HEK293 (cell line): ENCODE results near the gene CNTRL.

Experiments
- CTCF ChIA-PET: fragments of 350-600 bp; formaldehyde crosslinking; extraction: SDS; loops from one replicate; lab custom pipeline; 2021; ENCODE audit warnings: antibody characterized with exemption; lab: Yijun Ruan, JAX
- POLR2A ChIA-PET: fragments of 300-600 bp; formaldehyde crosslinking; extraction: SDS; loops from one replicate; lab custom pipeline; 2020; ENCODE audit warnings: antibody characterized with exemption, inconsistent platforms; lab: Yijun Ruan, JAX
- H3K27ac ChIP-seq: fragments of 200-500 bp; sonication (Bioruptor generic); 2 replicates; pipeline ENCODE4 v1.5.1; 2014; ENCODE audit warnings: low read depth, low read length, control low read depth, inconsistent platforms; ENCODE audit errors: extremely low read depth
- H3K36me3 ChIP-seq, 2 experiments: fragments of 200-500 bp in 1 of 2; sonication (Bioruptor generic) in 1 of 2; 1 replicate in 1 of 2; 2 replicates in 1 of 2; pipeline ENCODE4 v1.5.1; 2014 to 2017; ENCODE audit warnings: inconsistent platforms in 2 of 2, low read length in 2 of 2; ENCODE audit not compliant: control insufficient read depth in 2 of 2, insufficient read depth in 1 of 2
- H3K4me1 ChIP-seq: fragments of 200-500 bp; sonication (Bioruptor generic); 2 replicates; pipeline ENCODE4 v1.5.1; 2014; ENCODE audit warnings: mild to moderate bottlenecking, low read length, inconsistent platforms; ENCODE audit not compliant: control insufficient read depth, insufficient read depth
- H3K4me3 ChIP-seq: 2 replicates; pipeline ENCODE4 v1.5.1; 2011; ENCODE audit warnings: low read depth, mild to moderate bottlenecking, control low read depth, low read length, moderate library complexity
- H3K9me3 ChIP-seq: fragments of 200-500 bp; sonication (Bioruptor generic); 2 replicates; pipeline ENCODE4 v1.5.1; 2014; ENCODE audit warnings: low read depth, low read length, inconsistent platforms; ENCODE audit not compliant: control insufficient read depth, insufficient read depth
- GLIS1 ChIP-seq: fragments of 450-650 bp; formaldehyde crosslinking; IDR thresholded peaks from 2 replicates; pipeline ENCODE4 v1.5.1; 2016; ENCODE audit warnings: missing biosample characterization, missing genetic modification characterization
- MEIS1 ChIP-seq: sonication (generic); formaldehyde crosslinking; IDR thresholded peaks from 2 replicates; pipeline ENCODE4 v1.8.1; 2022; ENCODE audit warnings: missing genetic modification reagents, mild to moderate bottlenecking, borderline replicate concordance
- MYNN ChIP-seq: fragments of 450-650 bp; formaldehyde crosslinking; IDR thresholded peaks from 2 replicates; pipeline ENCODE4 v1.5.1; 2016; ENCODE audit warnings: missing biosample characterization, missing genetic modification characterization, borderline replicate concordance
- OVOL3 ChIP-seq: fragments of 450-650 bp; formaldehyde crosslinking; IDR thresholded peaks from 2 replicates; pipeline ENCODE4 v1.5.1; 2016; ENCODE audit warnings: missing biosample characterization, missing genetic modification characterization
- RBAK ChIP-seq: fragments of 450-650 bp; formaldehyde crosslinking; IDR thresholded peaks from 2 replicates; pipeline ENCODE4 v1.5.1; 2016; ENCODE audit warnings: missing biosample characterization, missing genetic modification characterization
- YY1 ChIP-seq: fragments of 450-650 bp; formaldehyde crosslinking; IDR thresholded peaks from 2 replicates; pipeline ENCODE4 v1.5.1; 2018; ENCODE audit warnings: missing biosample characterization, missing genetic modification characterization
- ZBTB1 ChIP-seq: fragments of 450-650 bp; formaldehyde crosslinking; IDR thresholded peaks from 2 replicates; pipeline ENCODE4 v1.5.1; 2016; ENCODE audit warnings: missing biosample characterization, missing genetic modification characterization
- ZBTB17 ChIP-seq: fragments of 450-650 bp; formaldehyde crosslinking; IDR thresholded peaks from 2 replicates; pipeline ENCODE4 v1.5.1; 2016; ENCODE audit warnings: missing biosample characterization, missing genetic modification characterization
- ZBTB20 ChIP-seq: fragments of 450-650 bp; formaldehyde crosslinking; IDR thresholded peaks from 2 replicates; pipeline ENCODE4 v1.5.1; 2016; ENCODE audit warnings: missing biosample characterization, missing genetic modification characterization
- ZFP41 ChIP-seq: fragments of 450-650 bp; formaldehyde crosslinking; IDR thresholded peaks from 2 replicates; pipeline ENCODE4 v1.5.1; 2016; ENCODE audit warnings: missing biosample characterization, missing genetic modification characterization, borderline replicate concordance
- ZNF138 ChIP-seq: fragments of 450-650 bp; formaldehyde crosslinking; IDR thresholded peaks from 2 replicates; pipeline ENCODE4 v1.5.1; 2016; ENCODE audit warnings: missing biosample characterization, missing genetic modification characterization, borderline replicate concordance
- ZNF146 ChIP-seq: fragments of 450-650 bp; formaldehyde crosslinking; IDR thresholded peaks from 2 replicates; pipeline ENCODE4 v1.5.1; 2016; ENCODE audit warnings: missing biosample characterization, missing genetic modification characterization
- ZNF37A ChIP-seq: fragments of 450-650 bp; IDR thresholded peaks from 2 replicates; pipeline ENCODE4 v1.5.1; 2018; ENCODE audit warnings: missing biosample characterization, missing genetic modification characterization
- ZNF530 ChIP-seq: fragments of 450-650 bp; formaldehyde crosslinking; IDR thresholded peaks from 2 replicates; pipeline ENCODE4 v1.5.1; 2016; ENCODE audit warnings: low read depth, missing biosample characterization, missing genetic modification characterization
- ZNF549 ChIP-seq: fragments of 450-650 bp; IDR thresholded peaks from 2 replicates; pipeline ENCODE4 v1.5.1; 2018; ENCODE audit warnings: missing biosample characterization, missing genetic modification characterization, mild to moderate bottlenecking, inconsistent platforms, moderate library complexity
- ZNF600 ChIP-seq: fragments of 450-650 bp; formaldehyde crosslinking; IDR thresholded peaks from 2 replicates; pipeline ENCODE4 v1.5.1; 2016; ENCODE audit warnings: missing biosample characterization, missing genetic modification characterization
- ZNF610 ChIP-seq: fragments of 450-650 bp; formaldehyde crosslinking; IDR thresholded peaks from 2 replicates; pipeline ENCODE4 v1.5.1; 2016; ENCODE audit warnings: missing biosample characterization, missing genetic modification characterization, borderline replicate concordance
- ZNF621 ChIP-seq: fragments of 450-650 bp; formaldehyde crosslinking; IDR thresholded peaks from 2 replicates; pipeline ENCODE4 v1.5.1; 2017; ENCODE audit warnings: missing biosample characterization, missing genetic modification characterization
- ZNF670 ChIP-seq: fragments of 450-650 bp; formaldehyde crosslinking; IDR thresholded peaks from 2 replicates; pipeline ENCODE4 v1.5.1; 2016; ENCODE audit warnings: missing biosample characterization, missing genetic modification characterization, low read depth
- ZNF843 ChIP-seq: fragments of 450-650 bp; formaldehyde crosslinking; IDR thresholded peaks from 2 replicates; pipeline ENCODE4 v1.5.1; 2016; ENCODE audit warnings: missing biosample characterization, missing genetic modification characterization
- TF ChIP-seq, protein P1 (sequence below): fragments of 450-650 bp; formaldehyde crosslinking; IDR thresholded peaks from 2 replicates; pipeline ENCODE4 v1.5.1; 2016; ENCODE audit warnings: missing biosample characterization, missing genetic modification characterization
- TF ChIP-seq, protein P2 (sequence below): fragments of 450-650 bp; formaldehyde crosslinking; IDR thresholded peaks from 2 replicates; pipeline ENCODE4 v1.5.1; 2017; ENCODE audit warnings: missing biosample characterization, missing genetic modification characterization
- TF ChIP-seq, protein P3 (sequence below): fragments of 450-650 bp; formaldehyde crosslinking; IDR thresholded peaks from 2 replicates; pipeline ENCODE4 v1.5.1; 2016; ENCODE audit warnings: missing biosample characterization, missing genetic modification characterization
- TF ChIP-seq, protein P4 (sequence below): sonication (generic); formaldehyde crosslinking; IDR thresholded peaks from 2 replicates; pipeline ENCODE4 v1.8.1; 2022; ENCODE audit warnings: mild to moderate bottlenecking, moderate library complexity, missing genetic modification reagents
- TF ChIP-seq, protein P5 (sequence below): fragments of 450-650 bp; formaldehyde crosslinking; IDR thresholded peaks from 2 replicates; pipeline ENCODE4 v1.5.1; 2016; ENCODE audit warnings: missing biosample characterization, missing genetic modification characterization
- TF ChIP-seq, protein P6 (sequence below): fragments of 450-650 bp; formaldehyde crosslinking; IDR thresholded peaks from 2 replicates; pipeline ENCODE4 v1.5.1; 2016; ENCODE audit warnings: missing biosample characterization, missing genetic modification characterization

CNTRL gene

DNA sequence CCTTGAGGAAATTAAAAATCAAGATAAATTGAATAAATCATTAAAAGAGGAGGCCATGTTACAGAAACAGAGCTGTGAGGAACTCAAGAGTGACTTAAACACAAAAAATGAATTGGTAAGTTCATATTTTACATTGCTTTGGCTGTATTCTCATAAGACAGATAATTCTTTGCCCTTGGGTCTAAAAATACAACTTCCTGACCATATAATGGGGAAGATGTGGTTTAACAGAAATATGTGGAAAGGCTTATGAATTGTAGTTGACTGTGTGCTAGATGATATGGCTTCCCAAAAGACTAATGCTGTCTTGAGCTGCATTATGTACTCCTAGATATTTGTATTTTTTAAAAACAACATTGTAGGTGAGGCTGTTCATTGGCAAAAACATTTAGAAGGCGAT lies 33.1 kb downstream of the CNTRL start (continued):
- TF ChIP-seq, protein P1, sequence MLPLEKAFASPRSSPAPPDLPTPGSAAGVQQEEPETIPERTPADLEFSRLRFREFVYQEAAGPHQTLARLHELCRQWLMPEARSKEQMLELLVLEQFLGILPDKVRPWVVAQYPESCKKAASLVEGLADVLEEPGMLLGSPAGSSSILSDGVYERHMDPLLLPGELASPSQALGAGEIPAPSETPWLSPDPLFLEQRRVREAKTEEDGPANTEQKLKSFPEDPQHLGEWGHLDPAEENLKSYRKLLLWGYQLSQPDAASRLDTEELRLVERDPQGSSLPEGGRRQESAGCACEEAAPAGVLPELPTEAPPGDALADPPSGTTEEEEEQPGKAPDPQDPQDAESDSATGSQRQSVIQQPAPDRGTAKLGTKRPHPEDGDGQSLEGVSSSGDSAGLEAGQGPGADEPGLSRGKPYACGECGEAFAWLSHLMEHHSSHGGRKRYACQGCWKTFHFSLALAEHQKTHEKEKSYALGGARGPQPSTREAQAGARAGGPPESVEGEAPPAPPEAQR, result no peak
- no peak for TF ChIP-seq ZNF600 (tag by site-specific recombination)

DNA sequence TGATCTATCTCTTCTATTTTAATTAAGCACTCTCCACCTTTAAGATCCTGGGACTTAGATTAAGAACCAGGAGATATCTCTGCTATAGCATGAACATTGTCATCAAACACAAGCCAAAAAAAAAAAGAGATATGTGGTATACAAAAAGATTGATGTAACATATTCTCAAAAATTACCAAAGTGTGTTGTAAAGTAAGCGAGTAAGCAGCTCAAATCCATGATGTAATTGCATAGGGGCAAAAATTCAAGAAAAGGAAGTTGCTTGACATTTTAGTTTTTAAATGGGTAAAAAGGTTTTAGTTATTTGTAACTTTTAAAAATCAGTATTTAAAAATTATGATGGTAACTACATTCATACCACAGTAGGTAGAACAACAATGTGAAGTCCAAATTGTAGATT lies 40.7 kb downstream of the CNTRL start:
- TF ChIP-seq, protein P2, sequence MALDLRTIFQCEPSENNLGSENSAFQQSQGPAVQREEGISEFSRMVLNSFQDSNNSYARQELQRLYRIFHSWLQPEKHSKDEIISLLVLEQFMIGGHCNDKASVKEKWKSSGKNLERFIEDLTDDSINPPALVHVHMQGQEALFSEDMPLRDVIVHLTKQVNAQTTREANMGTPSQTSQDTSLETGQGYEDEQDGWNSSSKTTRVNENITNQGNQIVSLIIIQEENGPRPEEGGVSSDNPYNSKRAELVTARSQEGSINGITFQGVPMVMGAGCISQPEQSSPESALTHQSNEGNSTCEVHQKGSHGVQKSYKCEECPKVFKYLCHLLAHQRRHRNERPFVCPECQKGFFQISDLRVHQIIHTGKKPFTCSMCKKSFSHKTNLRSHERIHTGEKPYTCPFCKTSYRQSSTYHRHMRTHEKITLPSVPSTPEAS (tag by site-specific recombination), result no peak
- TF ChIP-seq MEIS1 (CRISPR knock-in tag), result no peak
- no peak for TF ChIP-seq ZNF549
- TF ChIP-seq ZNF530, result no peak
- TF ChIP-seq ZNF843, result no peak
- TF ChIP-seq ZNF37A (tag by site-specific recombination), result no peak
- TF ChIP-seq, protein P3, sequence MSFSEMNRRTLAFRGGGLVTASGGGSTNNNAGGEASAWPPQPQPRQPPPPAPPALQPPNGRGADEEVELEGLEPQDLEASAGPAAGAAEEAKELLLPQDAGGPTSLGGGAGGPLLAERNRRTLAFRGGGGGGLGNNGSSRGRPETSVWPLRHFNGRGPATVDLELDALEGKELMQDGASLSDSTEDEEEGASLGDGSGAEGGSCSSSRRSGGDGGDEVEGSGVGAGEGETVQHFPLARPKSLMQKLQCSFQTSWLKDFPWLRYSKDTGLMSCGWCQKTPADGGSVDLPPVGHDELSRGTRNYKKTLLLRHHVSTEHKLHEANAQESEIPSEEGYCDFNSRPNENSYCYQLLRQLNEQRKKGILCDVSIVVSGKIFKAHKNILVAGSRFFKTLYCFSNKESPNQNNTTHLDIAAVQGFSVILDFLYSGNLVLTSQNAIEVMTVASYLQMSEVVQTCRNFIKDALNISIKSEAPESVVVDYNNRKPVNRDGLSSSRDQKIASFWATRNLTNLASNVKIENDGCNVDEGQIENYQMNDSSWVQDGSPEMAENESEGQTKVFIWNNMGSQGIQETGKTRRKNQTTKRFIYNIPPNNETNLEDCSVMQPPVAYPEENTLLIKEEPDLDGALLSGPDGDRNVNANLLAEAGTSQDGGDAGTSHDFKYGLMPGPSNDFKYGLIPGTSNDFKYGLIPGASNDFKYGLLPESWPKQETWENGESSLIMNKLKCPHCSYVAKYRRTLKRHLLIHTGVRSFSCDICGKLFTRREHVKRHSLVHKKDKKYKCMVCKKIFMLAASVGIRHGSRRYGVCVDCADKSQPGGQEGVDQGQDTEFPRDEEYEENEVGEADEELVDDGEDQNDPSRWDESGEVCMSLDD (tag by site-specific recombination), result no peak
- TF ChIP-seq, protein P4, sequence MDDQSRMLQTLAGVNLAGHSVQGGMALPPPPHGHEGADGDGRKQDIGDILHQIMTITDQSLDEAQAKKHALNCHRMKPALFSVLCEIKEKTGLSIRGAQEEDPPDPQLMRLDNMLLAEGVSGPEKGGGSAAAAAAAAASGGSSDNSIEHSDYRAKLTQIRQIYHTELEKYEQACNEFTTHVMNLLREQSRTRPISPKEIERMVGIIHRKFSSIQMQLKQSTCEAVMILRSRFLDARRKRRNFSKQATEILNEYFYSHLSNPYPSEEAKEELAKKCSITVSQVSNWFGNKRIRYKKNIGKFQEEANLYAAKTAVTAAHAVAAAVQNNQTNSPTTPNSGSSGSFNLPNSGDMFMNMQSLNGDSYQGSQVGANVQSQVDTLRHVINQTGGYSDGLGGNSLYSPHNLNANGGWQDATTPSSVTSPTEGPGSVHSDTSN, result no peak
- TF ChIP-seq ZNF138, result no peak
- TF ChIP-seq ZNF146 (tag by site-specific recombination), result no peak
- TF ChIP-seq ZBTB17, result no peak
- TF ChIP-seq ZNF610 (tag by site-specific recombination), result no peak
- no peak for TF ChIP-seq ZNF621 (tag by site-specific recombination)
- no peak for TF ChIP-seq YY1 (tag by site-specific recombination)
- no peak for TF ChIP-seq MYNN
- no peak for TF ChIP-seq GLIS1
- no peak for TF ChIP-seq ZNF670 (tag by site-specific recombination)
- ChIA-PET POLR2A (no interaction called here), CTCF (interaction anchor here (0.7 kb wide), 1 partner anchor 53 kb away, joined by 7 read pairs; no protein-coding TSS in a partner anchor)
- Histone ChIP-seq H3K4me3 (no peak overlapping the region), H3K36me3 (no peaks in the 10 kb centered on the region), H3K4me1 (no peaks in the 10 kb centered on the region), H3K27ac (no peak overlapping the region), H3K9me3 (no peaks in the 10 kb centered on the region)

DNA sequence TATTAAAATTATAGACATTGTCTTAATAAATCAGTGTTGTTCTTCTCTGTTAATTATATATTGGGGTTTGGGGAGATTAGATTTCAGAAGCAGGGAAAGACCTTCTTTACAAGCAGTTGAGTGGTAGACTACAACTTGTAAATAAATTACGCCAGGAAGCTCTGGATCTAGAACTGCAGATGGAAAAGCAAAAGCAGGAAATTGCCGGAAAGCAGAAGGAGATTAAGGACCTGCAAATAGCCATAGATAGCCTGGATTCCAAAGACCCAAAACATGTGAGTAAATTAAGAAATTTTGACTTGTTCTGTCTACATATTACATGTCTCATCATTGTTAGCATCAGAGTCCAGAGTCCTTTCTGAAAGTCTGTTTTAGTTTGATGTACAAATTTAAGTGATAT lies 43.5 kb downstream of the CNTRL start:
- ChIA-PET CTCF (interaction anchor here (0.7 kb wide), 1 partner anchor 807 kb away, joined by 3 read pairs; no protein-coding TSS in a partner anchor), POLR2A (interaction anchor here (0.5 kb wide), 1 partner anchor 14 kb away, joined by 3 read pairs; no protein-coding TSS in a partner anchor)
- Histone ChIP-seq H3K9me3 (no peaks in the 10 kb centered on the region), H3K27ac (no peak overlapping the region), H3K36me3 (no peaks in the 10 kb centered on the region), H3K4me1 (no peaks in the 10 kb centered on the region), H3K4me3 (no peak overlapping the region)
- TF ChIP-seq, protein P5, sequence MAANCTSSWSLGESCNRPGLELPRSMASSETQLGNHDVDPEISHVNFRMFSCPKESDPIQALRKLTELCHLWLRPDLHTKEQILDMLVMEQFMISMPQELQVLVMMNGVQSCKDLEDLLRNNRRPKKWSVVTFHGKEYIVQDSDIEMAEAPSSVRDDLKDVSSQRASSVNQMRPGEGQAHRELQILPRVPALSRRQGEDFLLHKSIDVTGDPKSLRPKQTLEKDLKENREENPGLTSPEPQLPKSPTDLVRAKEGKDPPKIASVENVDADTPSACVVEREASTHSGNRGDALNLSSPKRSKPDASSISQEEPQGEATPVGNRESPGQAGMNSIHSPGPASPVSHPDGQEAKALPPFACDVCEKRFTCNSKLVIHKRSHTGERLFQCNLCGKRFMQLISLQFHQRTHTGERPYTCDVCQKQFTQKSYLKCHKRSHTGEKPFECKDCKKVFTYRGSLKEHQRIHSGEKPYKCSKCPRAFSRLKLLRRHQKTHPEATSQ, result no peak
- TF ChIP-seq RBAK (no peak), ZFP41 (tag by site-specific recombination) (no peak), OVOL3 (tag by site-specific recombination) (no peak), ZBTB20 (tag by site-specific recombination) (no peak), ZBTB1 (tag by site-specific recombination) (no peak)
- TF ChIP-seq, protein P6, sequence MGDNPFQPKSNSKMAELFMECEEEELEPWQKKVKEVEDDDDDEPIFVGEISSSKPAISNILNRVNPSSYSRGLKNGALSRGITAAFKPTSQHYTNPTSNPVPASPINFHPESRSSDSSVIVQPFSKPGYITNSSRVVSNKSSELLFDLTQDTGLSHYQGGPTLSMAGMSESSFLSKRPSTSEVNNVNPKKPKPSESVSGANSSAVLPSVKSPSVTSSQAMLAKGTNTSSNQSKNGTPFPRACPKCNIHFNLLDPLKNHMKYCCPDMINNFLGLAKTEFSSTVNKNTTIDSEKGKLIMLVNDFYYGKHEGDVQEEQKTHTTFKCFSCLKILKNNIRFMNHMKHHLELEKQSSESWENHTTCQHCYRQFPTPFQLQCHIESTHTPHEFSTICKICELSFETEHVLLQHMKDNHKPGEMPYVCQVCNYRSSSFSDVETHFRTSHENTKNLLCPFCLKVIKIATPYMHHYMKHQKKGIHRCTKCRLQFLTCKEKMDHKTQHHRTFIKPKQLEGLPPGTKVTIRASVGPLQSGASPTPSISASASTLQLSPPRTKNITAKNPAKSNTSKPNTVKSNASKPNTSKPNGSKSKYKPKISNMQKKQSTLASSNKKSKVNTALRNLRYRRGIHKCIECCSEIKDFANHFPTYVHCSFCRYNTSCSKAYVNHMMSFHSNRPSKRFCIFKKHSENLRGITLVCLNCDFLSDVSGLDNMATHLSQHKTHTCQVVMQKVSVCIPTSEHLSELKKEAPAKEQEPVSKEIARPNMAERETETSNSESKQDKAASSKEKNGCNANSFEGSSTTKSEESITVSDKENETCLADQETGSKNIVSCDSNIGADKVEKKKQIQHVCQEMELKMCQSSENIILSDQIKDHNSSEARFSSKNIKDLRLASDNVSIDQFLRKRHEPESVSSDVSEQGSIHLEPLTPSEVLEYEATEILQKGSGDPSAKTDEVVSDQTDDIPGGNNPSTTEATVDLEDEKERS (tag by site-specific recombination), result no peak
